Fibroblast of villous mesenchyme (primary cell): ENCODE data around the gene IFT172. TPM values are rescaled to one million over a fixed set of nuclear protein-coding genes. Genes with fewer than 3 reads are reported as not detected.
"Not testable (repeated sequence)": the region's sequence is repeated elsewhere in the genome, so short reads cannot be mapped to it uniquely, and the experiment has no call there.

ENCODE experiments used
- DNase-seq: peaks from one replicate; pipeline ENCODE4 v3.0.0-alpha.2; 2010; ENCODE audit warnings: low read depth
- H3K4me3 ChIP-seq: 2 replicates; pipeline ENCODE4 v1.5.1; 2011; ENCODE audit warnings: low read depth, mild to moderate bottlenecking, low read length
- total RNA-seq: library from RNA; depleted of rRNA; stranded (reverse); fragments of >200 nt; gene quantifications from 2 replicates; pipeline ENCODE4 v1.2.3, GENCODE V29; 2012
- TF ChIP-seq, protein P1 (sequence below): IDR thresholded peaks from 2 replicates; pipeline ENCODE4 v1.5.1; 2012; ENCODE audit warnings: low read depth, mild to moderate bottlenecking, low read length; ENCODE audit not compliant: insufficient read depth

The IFT172 gene
- total RNA-seq, 1 donor = 18.1 TPM

DNA sequence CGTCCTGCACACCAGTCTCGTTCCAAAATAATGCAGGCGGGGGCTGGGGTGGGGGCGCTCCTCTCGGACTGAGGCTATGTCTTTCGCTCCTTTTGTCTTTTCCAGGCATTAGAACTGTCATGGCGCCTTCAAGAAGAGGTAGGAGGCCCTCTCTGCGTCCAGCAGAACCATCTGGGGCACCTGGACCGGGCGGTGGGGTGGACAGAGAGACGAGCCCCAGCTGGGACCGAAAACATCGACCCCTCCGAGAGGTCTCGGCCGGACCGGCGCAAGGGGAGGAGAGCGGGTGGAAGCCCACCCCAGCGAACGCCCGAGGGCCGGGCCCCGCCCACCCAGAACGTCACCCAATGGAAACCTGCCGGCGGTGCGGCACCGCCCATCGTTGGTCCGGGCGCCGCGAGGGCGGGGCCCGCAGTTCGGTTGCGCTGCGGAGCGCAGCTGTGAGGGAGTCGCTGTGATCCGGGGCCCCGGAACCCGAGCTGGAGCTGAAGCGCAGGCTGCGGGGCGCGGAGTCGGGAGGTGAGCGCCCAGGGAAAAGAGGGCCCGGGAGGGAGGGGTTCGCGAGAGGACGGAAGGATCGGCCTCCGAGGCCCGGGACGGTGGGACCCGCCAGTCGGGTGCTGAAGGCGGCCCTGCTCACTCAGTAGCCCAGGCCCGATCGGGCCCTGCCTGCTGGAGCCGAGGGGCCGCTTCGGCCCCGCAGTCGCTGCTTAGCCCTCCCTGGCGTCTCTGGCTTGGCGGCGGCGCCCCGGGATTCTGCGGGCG, 61.1 kb downstream of the IFT172 start, which contains the start of gene NRBP1:
Gene NRBP1 (plus strand): TSS at position 419 of the 765 bp plus-strand sequence. CDS start 4,643 bp downstream, outside the sequence.
- DNase-seq = peak; percentile 87
- peak within 1 kb of the TSS; percentile 96 for H3K4me3 ChIP-seq
- TF ChIP-seq, protein P1, sequence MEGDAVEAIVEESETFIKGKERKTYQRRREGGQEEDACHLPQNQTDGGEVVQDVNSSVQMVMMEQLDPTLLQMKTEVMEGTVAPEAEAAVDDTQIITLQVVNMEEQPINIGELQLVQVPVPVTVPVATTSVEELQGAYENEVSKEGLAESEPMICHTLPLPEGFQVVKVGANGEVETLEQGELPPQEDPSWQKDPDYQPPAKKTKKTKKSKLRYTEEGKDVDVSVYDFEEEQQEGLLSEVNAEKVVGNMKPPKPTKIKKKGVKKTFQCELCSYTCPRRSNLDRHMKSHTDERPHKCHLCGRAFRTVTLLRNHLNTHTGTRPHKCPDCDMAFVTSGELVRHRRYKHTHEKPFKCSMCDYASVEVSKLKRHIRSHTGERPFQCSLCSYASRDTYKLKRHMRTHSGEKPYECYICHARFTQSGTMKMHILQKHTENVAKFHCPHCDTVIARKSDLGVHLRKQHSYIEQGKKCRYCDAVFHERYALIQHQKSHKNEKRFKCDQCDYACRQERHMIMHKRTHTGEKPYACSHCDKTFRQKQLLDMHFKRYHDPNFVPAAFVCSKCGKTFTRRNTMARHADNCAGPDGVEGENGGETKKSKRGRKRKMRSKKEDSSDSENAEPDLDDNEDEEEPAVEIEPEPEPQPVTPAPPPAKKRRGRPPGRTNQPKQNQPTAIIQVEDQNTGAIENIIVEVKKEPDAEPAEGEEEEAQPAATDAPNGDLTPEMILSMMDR = no peak

DNA sequence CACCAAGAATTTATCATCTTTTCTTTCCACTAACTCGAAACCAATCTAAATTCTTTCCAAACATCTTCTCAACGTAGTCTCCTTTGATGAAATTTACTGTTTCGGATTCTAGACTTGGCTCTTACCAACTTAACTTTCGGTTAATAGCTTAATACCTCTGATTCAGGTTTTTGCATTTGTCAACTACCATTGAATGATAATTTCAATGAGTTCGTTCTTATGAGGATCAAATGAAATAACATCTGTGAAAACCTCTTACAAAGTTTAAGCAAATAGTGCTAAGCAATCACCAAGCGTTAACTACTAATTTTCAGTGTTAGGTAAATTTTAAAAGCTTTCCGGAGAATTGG, 61.7 kb downstream of the IFT172 start:
- DNase-seq = no peak
- TF ChIP-seq, protein P1 = no peak
- peak overlapping the region; percentile 96 for H3K4me3 ChIP-seq

DNA sequence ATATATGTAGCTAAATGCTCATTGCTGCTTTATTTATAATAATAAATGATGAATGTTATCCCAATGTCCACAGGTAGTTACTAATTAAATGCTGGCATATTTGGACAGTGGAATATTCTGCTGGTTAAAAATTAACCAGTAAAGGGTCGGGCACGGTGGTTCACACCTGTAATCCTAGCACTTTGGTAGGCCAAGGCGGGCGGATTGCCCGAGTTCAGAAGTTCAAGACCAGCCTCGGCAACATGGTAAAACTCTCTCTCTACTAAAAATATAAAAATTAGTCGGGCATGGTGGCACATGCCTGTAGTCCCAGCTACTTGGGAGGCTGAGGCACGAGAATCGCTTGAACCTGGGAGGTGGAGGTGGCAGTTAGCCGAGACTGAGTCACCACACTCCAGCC, 64.5 kb downstream of the IFT172 start:
- H3K4me3 ChIP-seq, DNase-seq: not testable (repeated sequence)

DNA sequence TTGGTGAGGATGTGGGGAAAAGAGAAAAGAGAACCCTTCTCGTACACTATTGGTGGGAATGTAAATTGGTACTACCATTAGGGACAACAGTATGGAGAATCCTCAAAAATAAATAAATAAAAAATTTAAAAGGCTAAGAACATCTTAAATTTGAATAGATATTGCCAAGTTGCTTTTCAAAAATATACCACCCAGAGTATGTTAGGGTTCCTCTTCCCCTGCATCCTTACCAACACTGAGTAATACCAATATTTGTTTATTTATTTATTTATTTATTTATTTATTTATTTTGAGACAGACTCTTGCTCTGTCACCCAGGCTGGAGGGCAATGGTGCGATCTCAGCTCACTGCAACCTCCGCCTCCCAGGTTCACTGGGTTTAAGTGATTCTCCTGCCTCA, 66.6 kb downstream of the IFT172 start:
- no peak overlapping the region for H3K4me3 ChIP-seq
- no peak for DNase-seq
- TF ChIP-seq, protein P1 = no peak

DNA sequence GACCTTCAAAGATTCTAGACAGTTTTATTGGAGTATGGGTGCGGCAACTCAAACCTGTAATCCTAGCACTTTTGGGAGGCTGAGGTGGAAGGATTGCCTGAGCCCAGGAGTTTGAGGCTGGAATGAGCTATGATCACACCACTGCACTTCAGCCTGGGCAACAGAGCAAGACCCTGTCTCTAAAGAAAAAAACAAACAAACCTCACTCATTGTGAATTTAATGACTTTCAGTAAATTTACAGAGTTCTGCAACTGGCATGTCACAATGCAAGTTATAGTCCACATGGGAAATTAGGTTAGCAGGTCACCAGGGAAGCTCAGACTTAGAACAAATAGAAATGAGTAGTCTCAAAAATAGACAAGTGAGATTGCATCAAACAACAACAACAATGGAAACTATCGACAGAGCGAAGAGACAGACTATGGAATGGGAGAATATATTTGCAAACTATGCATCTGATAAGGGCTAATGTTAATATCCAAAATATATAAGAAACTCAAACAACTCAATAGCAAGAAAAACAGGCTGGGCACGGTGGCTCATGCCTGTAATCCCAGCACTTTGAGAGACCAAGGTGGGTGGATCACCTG, 67.8 kb downstream of the IFT172 start:
- TF ChIP-seq, protein P1 = no peak
- no peak for DNase-seq
- H3K4me3 ChIP-seq = no peak overlapping the region

DNA sequence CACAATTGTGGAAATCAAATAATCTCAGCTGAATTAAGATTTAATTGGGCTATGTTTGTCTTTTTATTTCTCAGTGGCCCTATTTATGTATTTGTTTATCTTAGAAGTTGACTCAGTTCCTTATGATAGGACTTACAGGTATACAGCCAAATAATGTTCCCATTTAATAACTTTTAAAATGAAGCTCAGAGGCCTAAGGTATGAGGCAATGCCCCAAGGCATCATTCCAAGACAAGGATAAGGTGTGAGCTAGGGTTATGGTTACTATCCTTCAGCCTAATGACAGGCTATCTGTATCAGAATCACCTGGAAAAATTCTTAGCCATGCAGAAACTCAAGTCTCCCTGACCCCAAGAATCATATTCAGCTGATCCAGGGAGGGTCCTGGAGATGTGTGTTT, 68.5 kb downstream of the IFT172 start:
- no peak overlapping the region for H3K4me3 ChIP-seq
- TF ChIP-seq, protein P1 = no peak
- DNase-seq = no peak

DNA sequence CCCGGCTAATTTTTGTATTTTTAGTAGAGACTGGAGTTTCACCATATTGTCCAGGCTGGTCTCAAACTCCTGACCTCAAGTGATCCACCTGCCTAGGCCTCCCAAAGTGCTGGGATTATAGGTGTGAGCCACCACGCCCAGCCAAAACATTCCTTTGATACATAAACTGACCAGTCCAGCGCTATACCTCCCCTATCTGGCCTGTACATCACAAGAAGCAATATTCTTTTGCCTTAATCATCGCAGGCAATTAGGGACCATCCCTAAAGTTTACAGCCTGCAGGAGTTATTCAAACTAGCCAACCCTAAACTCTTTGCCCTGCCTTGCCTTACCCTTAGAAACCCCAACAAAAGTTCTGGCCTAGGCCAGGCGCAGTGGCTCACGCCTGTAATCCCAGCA, 73.4 kb downstream of the IFT172 start:
- DNase-seq = no peak
- TF ChIP-seq, protein P1 = no peak
- no peak overlapping the region for H3K4me3 ChIP-seq
